ENCODE data around the gene CRISP2. TPM values are rescaled to one million over a fixed set of nuclear protein-coding genes. Genes with fewer than 3 reads are reported as not detected.

Gene CRISP2
- total and polyA plus RNA-seq, 2 donors (not counting 1 experiment from before 2014, with no cell fraction given): not detected

DNA sequence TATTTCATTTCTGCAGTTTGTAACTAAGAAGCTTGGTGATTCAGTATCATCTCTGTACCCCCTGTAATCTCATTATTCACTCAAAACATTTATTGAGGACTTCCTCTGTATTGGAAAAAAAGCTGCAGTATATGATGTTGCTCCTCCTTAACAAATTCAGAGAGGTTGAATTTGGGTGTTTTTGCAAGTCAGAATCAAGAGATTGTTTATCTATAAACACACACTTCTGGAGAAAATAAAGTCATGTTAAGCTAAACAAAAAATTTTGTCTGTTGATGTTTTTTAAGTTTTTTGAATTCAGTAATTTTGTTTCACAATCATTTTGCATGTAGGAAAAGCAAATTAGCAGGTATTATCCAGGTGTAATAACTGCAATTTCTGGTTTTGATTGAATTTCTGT, 65.3 kb downstream of the CRISP2 start:
- no peak overlapping the region for H3K27ac Mint-ChIP-seq
- H3K4me1 ChIP-seq (ENCODE audit: control insufficient read depth in 2 of 2, insufficient read depth in 2 of 2, low read length in 2 of 2): no peaks in the 10 kb centered on the region
- no peaks in the 10 kb centered on the region for H3K27me3 ChIP-seq (replicated peaks in 1 of 4; ENCODE audit: control extremely low read depth in 1 of 4, control insufficient read depth in 3 of 4, insufficient read depth in 4 of 4, low read length in 3 of 4)
- H3K79me2 ChIP-seq (ENCODE audit: control insufficient read depth, insufficient read depth, low read length): no peaks in the 10 kb centered on the region
- POLR2A ChIA-PET: no interaction called here
- H3K27me3 Mint-ChIP-seq: no peaks in the 10 kb centered on the region
- DNase-seq (no peak), ATAC-seq (ENCODE audit: low read depth) (no peak)
- no peaks in the 10 kb centered on the region for H3K9me3 ChIP-seq (ENCODE audit: control extremely low read depth in 1 of 3, control insufficient read depth in 2 of 3, insufficient read depth in 1 of 3, low read length in 2 of 3)
- no peak overlapping the region for H3K27ac ChIP-seq (ENCODE audit: low read length in 2 of 2)
- no peak overlapping the region for H2AFZ ChIP-seq (ENCODE audit: insufficient read depth, low read depth, low read length, poor library complexity, severe bottlenecking)
- H3K4me3 Mint-ChIP-seq: no peak overlapping the region
- H4K20me1 ChIP-seq (ENCODE audit: control insufficient read depth, insufficient read depth, low read length, poor library complexity, severe bottlenecking): no peaks in the 10 kb centered on the region
- CTCF ChIA-PET: no interaction called here
- TF ChIP-seq, protein P1, sequence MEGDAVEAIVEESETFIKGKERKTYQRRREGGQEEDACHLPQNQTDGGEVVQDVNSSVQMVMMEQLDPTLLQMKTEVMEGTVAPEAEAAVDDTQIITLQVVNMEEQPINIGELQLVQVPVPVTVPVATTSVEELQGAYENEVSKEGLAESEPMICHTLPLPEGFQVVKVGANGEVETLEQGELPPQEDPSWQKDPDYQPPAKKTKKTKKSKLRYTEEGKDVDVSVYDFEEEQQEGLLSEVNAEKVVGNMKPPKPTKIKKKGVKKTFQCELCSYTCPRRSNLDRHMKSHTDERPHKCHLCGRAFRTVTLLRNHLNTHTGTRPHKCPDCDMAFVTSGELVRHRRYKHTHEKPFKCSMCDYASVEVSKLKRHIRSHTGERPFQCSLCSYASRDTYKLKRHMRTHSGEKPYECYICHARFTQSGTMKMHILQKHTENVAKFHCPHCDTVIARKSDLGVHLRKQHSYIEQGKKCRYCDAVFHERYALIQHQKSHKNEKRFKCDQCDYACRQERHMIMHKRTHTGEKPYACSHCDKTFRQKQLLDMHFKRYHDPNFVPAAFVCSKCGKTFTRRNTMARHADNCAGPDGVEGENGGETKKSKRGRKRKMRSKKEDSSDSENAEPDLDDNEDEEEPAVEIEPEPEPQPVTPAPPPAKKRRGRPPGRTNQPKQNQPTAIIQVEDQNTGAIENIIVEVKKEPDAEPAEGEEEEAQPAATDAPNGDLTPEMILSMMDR (IDR thresholded peaks at IDR 0.05): no peak
- no peak for TF ChIP-seq EZH2 (IDR thresholded peaks at IDR 0.05; ENCODE audit: borderline replicate concordance, insufficient read depth, low read depth, low read length, poor library complexity, severe bottlenecking)
- H3K9ac ChIP-seq (ENCODE audit: low read length): no peak overlapping the region
- no peaks in the 10 kb centered on the region for H3K4me1 Mint-ChIP-seq
- no peak overlapping the region for H3K4me3 ChIP-seq (ENCODE audit: control extremely low read depth in 1 of 5, extremely low read depth in 1 of 5, insufficient read depth in 1 of 5, low read depth in 2 of 5, low read length in 4 of 5)
- H3K4me2 ChIP-seq (replicated peaks; ENCODE audit: low read depth, low read length, poor library complexity, severe bottlenecking): no peak overlapping the region
- H3K36me3 ChIP-seq (replicated peaks in 1 of 2; ENCODE audit: control extremely low read depth in 1 of 2, control insufficient read depth in 1 of 2, extremely low read depth in 1 of 2, insufficient read depth in 2 of 2, low read length in 1 of 2): no peaks in the 10 kb centered on the region
- H3K9me3 Mint-ChIP-seq (ENCODE audit: insufficient read depth): no peaks in the 10 kb centered on the region
- intact Hi-C loops (cut with micrococcal nuclease): no loop called here

DNA sequence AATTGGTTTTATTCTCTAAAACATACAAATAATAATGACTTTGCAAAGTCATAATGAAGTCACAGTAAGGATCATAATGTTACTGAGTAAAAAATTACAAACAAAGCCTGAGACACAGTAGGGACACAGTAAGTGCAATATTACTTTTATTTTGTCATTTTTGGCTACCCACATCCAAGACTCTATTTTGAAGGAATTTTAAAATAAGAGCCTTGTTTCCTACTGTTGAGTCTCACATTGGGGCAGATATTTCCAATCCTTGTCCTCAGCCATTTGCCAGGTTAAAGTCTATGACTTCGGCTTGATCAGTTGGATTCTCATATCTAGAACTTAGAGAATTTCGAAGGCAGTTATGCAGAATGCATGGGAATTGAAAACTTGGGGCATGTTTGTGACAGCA, 65.9 kb downstream of the CRISP2 start:
- Mint-ChIP-seq H3K27me3 (no peaks in the 10 kb centered on the region), H3K4me1 (no peaks in the 10 kb centered on the region), H3K27ac (no peak overlapping the region), H3K9me3 (ENCODE audit: insufficient read depth) (no peaks in the 10 kb centered on the region), H3K4me3 (no peak overlapping the region)
- Histone ChIP-seq H3K9me3 (ENCODE audit: control extremely low read depth in 1 of 3, control insufficient read depth in 2 of 3, insufficient read depth in 1 of 3, low read length in 2 of 3) (peaks cover 0 to 3% (median 0%) of the 10 kb centered on the region in 3 donors), H3K4me1 (ENCODE audit: control insufficient read depth in 2 of 2, insufficient read depth in 2 of 2, low read length in 2 of 2) (no peaks in the 10 kb centered on the region), H3K79me2 (ENCODE audit: control insufficient read depth, insufficient read depth, low read length) (no peaks in the 10 kb centered on the region), H3K36me3 (replicated peaks in 1 of 2; ENCODE audit: control extremely low read depth in 1 of 2, control insufficient read depth in 1 of 2, extremely low read depth in 1 of 2, insufficient read depth in 2 of 2, low read length in 1 of 2) (no peaks in the 10 kb centered on the region), H3K4me3 (ENCODE audit: control extremely low read depth in 1 of 5, extremely low read depth in 1 of 5, insufficient read depth in 1 of 5, low read depth in 2 of 5, low read length in 4 of 5) (no peak overlapping the region), H4K20me1 (ENCODE audit: control insufficient read depth, insufficient read depth, low read length, poor library complexity, severe bottlenecking) (no peaks in the 10 kb centered on the region), H2AFZ (ENCODE audit: insufficient read depth, low read depth, low read length, poor library complexity, severe bottlenecking) (no peak overlapping the region), H3K9ac (ENCODE audit: low read length) (no peak overlapping the region), H3K27ac (ENCODE audit: low read length in 2 of 2) (no peak overlapping the region), H3K4me2 (replicated peaks; ENCODE audit: low read depth, low read length, poor library complexity, severe bottlenecking) (no peak overlapping the region), H3K27me3 (replicated peaks in 1 of 4; ENCODE audit: control extremely low read depth in 1 of 4, control insufficient read depth in 3 of 4, insufficient read depth in 4 of 4, low read length in 3 of 4) (no peaks in the 10 kb centered on the region)
- TF ChIP-seq, protein P1 (IDR thresholded peaks at IDR 0.05): no peak
- no peak for TF ChIP-seq EZH2 (IDR thresholded peaks at IDR 0.05; ENCODE audit: borderline replicate concordance, insufficient read depth, low read depth, low read length, poor library complexity, severe bottlenecking)
- 47% methylated on average over 2 of the region's 2 CpGs for WGBS (ENCODE audit: insufficient coverage)
- ATAC-seq (ENCODE audit: low read depth): no peak
- ChIA-PET POLR2A (no interaction called here), CTCF (no interaction called here)
- intact Hi-C loops (cut with micrococcal nuclease): no loop called here
- DNase-seq: no peak

Measured in B cell (primary cell).